Psoas muscle (tissue), 8 donors: ENCODE data around the gene ANKRD23. TPM values are rescaled to one million over a fixed set of nuclear protein-coding genes. Genes with fewer than 3 reads are reported as not detected.

Experiments
- ATAC-seq, 4 donors: fragments of 200-7000 bp; cut with Tn5 transposase; one replicate each; pipeline ENCODE4 v1.9.1; 2020; ENCODE audit warnings: moderate library complexity in 3 of 4, mild to moderate bottlenecking in 2 of 4
- DNase-seq, 2 donors: peaks; one replicate each; pipeline ENCODE4 v3.0.0-alpha.2; 2020
- H3K27ac ChIP-seq: fragments of 200-600 bp; one replicate; pipeline ENCODE4 v1.8.0; 2022
- H3K27me3 ChIP-seq, 3 donors: fragments of 200-600 bp in 1 of 3; one replicate each; pipeline versions ENCODE4 v1.6.1 to v1.8.0; 2013 to 2022; ENCODE audit warnings: low read length in 2 of 3, mild to moderate bottlenecking in 2 of 3, moderate library complexity in 1 of 3; ENCODE audit not compliant: insufficient read depth in 3 of 3
- H3K36me3 ChIP-seq, 2 donors: fragments of 200-600 bp in 1 of 2; one replicate each; pipeline versions ENCODE4 v1.6.1 to v1.8.0; 2013 to 2022; ENCODE audit warnings: low read depth in 1 of 2, mild to moderate bottlenecking in 1 of 2, moderate library complexity in 1 of 2; ENCODE audit not compliant: insufficient read depth in 1 of 2
- H3K4me1 ChIP-seq: fragments of 200-600 bp; one replicate; pipeline ENCODE4 v1.8.0; 2022
- H3K4me3 ChIP-seq: fragments of 200-600 bp; one replicate; pipeline ENCODE4 v1.8.0; 2022; ENCODE audit warnings: mild to moderate bottlenecking
- H3K9me3 ChIP-seq: fragments of 200-600 bp; one replicate; pipeline ENCODE4 v1.8.0; 2022
- WGBS, 3 donors: extraction: QIAGEN DNeasy Blood & Tissue Kit; methylation state at CpG; one replicate each; pipeline versions ENCODE4 v1.1.6 to v1.1.7; 2013; 5-methylcytosine and 5-hydroxymethylcytosine counted together
- intact Hi-C, 2 donors: fragments of 100-400 bp; cut with DNase I; formaldehyde crosslinking; loops; one replicate each; pipeline versions ENCODE4 v1.11.0 to v1.14.2; 2022
- polyA plus RNA-seq, 3 donors: library from polyadenylated mRNA; stranded (reverse); fragments of 200-250 nt; gene quantifications; one replicate each; pipeline ENCODE4 v1.2.3, GENCODE V29; 2013
- total RNA-seq, 4 donors: library from RNA; stranded (reverse); fragmentation: NEBNext Ultra II Directional in 2 of 4; extraction: Animal tissue kit (Norgen Biotek cat#: 25700) in 2 of 4; gene quantifications; one replicate each; pipeline versions ENCODE4 v1.2.1 to v1.2.4, GENCODE V29; 2021 to 2023
- TF ChIP-seq, protein P1 (sequence below): fragments of 200-600 bp; IDR thresholded peaks from one replicate; pipeline ENCODE4 v1.8.0; 2022; ENCODE audit warnings: antibody characterized with exemption
- donor health status: healthy with polysubstance abuse.
- donor health status: DM: no; HTN: no; CAD: no; lungs with moderate emphysema.
- donor health status: Bipolar disorder and iron deficiency.
- donor health status: healthy.
- donor health status: DM: yes; HTN: yes; CAD: no.
- donor health status: DM: no; HTN: no; CAD: no.
- donor health status: DM: no; HTN: no; CAD: no.
- donor health status: DM: yes; HTN: yes; CAD: no.

Gene ANKRD23
- total and polyA plus RNA-seq, 7 donors = 256 to 1,374 (median 788) TPM

DNA sequence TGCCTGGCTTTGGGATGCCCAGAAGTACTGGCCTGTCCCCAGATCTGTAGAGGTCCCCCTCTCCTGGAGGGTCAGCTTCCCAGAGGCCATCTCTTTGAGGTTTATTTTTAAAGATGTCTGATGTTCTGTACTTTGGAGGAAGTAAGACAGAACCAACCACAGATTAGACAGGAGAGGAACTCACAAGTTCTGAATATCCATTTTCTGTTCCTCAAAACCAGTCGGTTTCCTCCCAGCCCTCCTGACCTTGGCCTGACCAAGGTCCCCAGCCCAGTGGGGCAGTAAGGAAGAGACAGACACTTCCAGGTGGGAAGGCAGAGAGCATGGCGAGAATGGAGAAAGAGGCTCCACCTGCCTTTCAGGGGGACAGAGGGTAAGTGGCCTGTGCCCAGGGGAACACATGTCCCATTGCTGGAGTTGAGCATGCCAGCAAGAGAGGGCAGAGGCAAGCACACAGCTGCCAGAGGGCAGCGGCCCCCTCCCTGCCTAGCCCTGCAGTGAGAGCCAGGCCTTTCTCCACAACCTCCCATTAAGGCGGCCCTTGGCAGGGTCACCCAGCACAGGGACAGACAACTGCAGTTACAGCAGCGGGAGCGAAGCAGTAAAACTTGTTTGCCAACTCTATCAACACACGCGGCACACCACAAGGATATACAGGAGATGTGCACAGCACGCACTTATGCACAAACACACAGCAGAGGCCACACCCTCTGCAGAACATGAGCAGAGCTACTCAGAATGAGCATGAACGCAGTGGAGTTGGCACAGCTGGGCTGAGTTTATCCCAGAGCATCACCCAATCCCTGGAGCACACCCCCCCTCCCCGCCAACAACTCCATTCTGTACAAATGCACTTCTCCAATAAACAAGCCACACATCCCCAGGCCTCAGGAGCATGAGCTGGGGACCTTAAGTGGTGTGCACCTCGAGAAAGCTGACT is 44.5 kb upstream of the ANKRD23 start:
- peak; percentile 66 to 81 (median 78) for ATAC-seq
- H3K27ac ChIP-seq = peak overlapping the region; percentile 32
- peaks cover 43% of the 10 kb centered on the region for H3K4me1 ChIP-seq
- WGBS, 3 donors = 22 to 41% (median 25%) methylated on average over 12 of the region's 12 CpGs
- H3K4me3 ChIP-seq = no peak overlapping the region
- no peaks in the 10 kb centered on the region for H3K9me3 ChIP-seq
- intact Hi-C loops = no loop called here
- TF ChIP-seq, protein P1, sequence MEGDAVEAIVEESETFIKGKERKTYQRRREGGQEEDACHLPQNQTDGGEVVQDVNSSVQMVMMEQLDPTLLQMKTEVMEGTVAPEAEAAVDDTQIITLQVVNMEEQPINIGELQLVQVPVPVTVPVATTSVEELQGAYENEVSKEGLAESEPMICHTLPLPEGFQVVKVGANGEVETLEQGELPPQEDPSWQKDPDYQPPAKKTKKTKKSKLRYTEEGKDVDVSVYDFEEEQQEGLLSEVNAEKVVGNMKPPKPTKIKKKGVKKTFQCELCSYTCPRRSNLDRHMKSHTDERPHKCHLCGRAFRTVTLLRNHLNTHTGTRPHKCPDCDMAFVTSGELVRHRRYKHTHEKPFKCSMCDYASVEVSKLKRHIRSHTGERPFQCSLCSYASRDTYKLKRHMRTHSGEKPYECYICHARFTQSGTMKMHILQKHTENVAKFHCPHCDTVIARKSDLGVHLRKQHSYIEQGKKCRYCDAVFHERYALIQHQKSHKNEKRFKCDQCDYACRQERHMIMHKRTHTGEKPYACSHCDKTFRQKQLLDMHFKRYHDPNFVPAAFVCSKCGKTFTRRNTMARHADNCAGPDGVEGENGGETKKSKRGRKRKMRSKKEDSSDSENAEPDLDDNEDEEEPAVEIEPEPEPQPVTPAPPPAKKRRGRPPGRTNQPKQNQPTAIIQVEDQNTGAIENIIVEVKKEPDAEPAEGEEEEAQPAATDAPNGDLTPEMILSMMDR = no peak
- H3K36me3 ChIP-seq = no peaks in the 10 kb centered on the region
- no peaks in the 10 kb centered on the region for H3K27me3 ChIP-seq
- peak in 1 of 2 donors; percentile 75 for DNase-seq

DNA sequence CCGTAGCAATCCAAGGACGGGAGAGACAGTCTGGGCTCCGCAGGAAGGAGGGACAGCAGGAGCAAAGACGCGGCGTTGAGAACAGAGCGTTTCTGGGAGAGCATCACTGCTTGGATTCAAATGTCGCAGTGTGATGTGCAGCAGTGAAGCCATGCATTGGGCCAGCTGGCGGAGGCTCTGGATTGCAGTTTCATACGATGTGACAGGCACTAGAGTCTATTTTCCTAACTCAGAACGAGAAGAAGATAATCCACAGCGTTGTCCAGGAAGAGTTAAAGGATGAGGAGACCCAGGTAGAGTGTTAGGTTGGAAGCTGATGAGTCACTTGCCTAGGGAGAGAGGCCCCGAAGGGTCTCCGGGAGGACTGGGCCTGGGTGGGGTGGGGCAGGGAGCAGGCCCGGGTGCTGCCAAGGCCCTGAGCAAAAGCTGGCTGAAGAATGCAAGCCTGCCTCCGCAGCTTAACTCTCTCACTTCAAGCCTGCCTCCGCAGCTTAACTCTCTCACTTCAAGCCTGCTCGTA is 43.7 kb upstream of the ANKRD23 start:
- WGBS, 3 donors = 26 to 42% (median 28%) methylated on average over 18 of the region's 18 CpGs
- H3K4me1 ChIP-seq = peaks cover 37% of the 10 kb centered on the region
- TF ChIP-seq, protein P1 = no peak
- intact Hi-C loops = no loop called here
- H3K27me3 ChIP-seq = no peaks in the 10 kb centered on the region
- H3K9me3 ChIP-seq = no peaks in the 10 kb centered on the region
- ATAC-seq (peak; percentile 13 to 61 (median 37)), DNase-seq (no peak)
- H3K27ac ChIP-seq = peak overlapping the region; percentile 32
- H3K36me3 ChIP-seq = no peaks in the 10 kb centered on the region
- H3K4me3 ChIP-seq = no peak overlapping the region

DNA sequence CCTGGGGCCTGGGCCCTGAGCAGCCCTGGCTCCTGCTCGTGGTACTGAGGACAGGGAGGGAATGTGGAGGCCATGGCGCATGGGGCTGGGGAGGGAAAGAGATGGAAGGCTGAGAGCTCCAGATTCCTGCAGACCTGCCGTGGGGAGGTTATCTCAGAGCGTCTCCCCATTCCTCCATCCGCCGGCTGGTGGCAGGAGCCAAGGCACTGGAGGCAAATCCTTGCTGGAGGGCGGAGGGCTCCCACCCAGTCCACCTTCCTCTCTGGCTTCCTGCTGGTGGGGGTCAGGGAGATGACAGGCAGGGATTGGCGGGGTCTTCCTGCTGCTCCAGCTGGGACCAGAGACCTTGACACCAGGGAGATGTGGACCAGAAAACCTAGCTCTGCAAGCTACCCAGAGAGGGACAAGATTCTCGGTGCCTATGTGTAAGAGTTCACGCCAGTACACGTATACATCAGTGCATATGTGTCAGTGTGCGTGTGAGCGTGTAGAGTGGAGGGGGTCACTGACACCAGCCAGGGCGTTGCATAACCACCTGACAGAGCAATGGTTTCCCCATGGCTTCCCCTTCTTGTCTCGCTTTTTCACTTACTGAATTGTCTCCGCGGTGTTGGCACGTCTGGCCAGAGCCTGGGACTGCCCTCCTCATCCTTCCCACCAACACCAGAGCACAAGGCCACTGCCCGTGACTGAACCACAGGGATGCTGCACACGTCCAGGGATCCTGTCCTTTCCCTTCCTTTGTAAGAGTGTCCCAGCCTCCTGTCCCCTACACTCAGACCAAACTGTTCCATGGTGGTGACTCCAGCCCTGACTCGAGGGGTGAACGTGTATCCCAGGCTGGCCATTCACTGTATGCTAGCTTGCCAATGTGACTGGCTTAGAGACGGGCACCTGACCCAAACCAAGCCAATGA is 41.9 kb upstream of the ANKRD23 start:
- no peak overlapping the region for H3K4me3 ChIP-seq
- H3K9me3 ChIP-seq = no peaks in the 10 kb centered on the region
- H3K27me3 ChIP-seq = no peaks in the 10 kb centered on the region
- intact Hi-C loops = no loop called here
- H3K4me1 ChIP-seq = peaks cover 19% of the 10 kb centered on the region
- no peak for ATAC-seq
- WGBS, 3 donors = 92 to 94% (median 94%) methylated on average over 22 to 23 of the region's 23 CpGs
- no peak overlapping the region for H3K27ac ChIP-seq
- H3K36me3 ChIP-seq = no peaks in the 10 kb centered on the region
- DNase-seq = no peak
- TF ChIP-seq, protein P1 = no peak

DNA sequence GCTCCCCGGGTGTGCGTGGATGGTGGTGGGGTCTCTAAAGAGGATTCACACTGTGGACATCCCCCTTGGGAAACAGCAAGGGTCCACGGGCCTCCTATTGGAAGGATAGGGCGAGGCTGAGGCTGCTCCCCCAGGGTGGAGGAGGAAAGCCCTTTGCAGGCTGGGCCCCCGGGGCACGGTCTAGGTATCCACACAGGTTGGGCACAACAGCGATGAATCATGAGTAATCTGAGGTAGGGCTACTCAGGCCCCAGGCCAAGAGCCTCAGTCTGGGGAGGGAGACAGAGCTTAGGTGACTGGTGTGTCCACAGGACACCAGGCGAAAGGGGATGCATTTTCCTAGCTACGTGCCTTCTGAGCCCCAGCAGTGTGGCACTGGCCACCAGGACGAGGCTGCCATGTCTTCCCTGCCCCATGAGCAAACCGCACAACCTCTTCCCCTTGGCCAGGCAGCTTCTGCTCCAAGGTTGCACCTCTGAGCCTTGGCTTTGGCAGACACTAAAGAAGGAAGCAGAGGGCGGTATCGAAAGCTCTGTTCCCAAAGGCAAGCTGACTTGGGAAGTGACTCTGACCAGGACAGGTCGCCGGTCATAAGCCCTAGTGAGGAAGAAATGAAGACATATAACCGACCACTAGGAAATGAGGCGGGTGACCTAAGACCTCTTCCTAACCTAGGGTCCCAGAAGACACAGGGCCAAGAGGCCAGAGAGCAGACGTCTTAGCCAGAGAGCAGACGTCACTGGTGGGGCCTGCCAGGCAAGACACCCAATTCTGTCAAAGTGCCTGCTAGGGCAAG is 40.7 kb upstream of the ANKRD23 start:
- Histone ChIP-seq H3K27me3 (no peaks in the 10 kb centered on the region), H3K36me3 (no peaks in the 10 kb centered on the region), H3K27ac (no peak overlapping the region), H3K4me3 (no peak overlapping the region), H3K4me1 (peaks cover 19% of the 10 kb centered on the region), H3K9me3 (no peaks in the 10 kb centered on the region)
- ATAC-seq (no peak), DNase-seq (no peak)
- 86 to 91% (median 87%) methylated on average over 19 of the region's 19 CpGs for WGBS, 3 donors
- intact Hi-C loops = no loop called here
- TF ChIP-seq, protein P1 = no peak
